Bone marrow (tissue), 2 donors: ENCODE data around the gene SEC24A.
"Not testable (repeated sequence)": the region's sequence is repeated elsewhere in the genome, so short reads cannot be mapped to it uniquely, and the experiment has no call there.

Experiments
- DNase-seq, 2 donors: peaks; one replicate each; lab custom pipeline; 2025; lab: John Stamatoyannopoulos, UW

The SEC24A gene

GRCh38 chr5:134648425-134649162 lies at the start of gene SEC24A:
TSS of gene SEC24A (plus strand) at chr5:134648785. CDS start at chr5:134649077, 292 bp downstream.
- peak; percentile 75 to 82 for DNase-seq

GRCh38 chr5:134599820-134600219 lies 48.8 kb upstream of the SEC24A start:
- DNase-seq: not testable (repeated sequence)

- no peak for DNase-seq
Measured at GRCh38 chr5:134600600-134600999, 48.0 kb upstream of the SEC24A start.

GRCh38 chr5:134603059-134603458 lies 45.5 kb upstream of the SEC24A start:
- DNase-seq: no peak

GRCh38 chr5:134604908-134605307 lies 43.7 kb upstream of the SEC24A start:
- peak in 1 of 2 donors; percentile 3 for DNase-seq

- no peak for DNase-seq
Measured at GRCh38 chr5:134606726-134607125, 41.9 kb upstream of the SEC24A start.

- DNase-seq: no peak
Measured at GRCh38 chr5:134608555-134608954, 40.0 kb upstream of the SEC24A start.

- DNase-seq: no peak
Measured at GRCh38 chr5:134609232-134609851, 39.2 kb upstream of the SEC24A start.

- no peak for DNase-seq
Measured at GRCh38 chr5:134610725-134611124, 37.9 kb upstream of the SEC24A start.

- no peak for DNase-seq
Measured at GRCh38 chr5:134611515-134611914, 37.1 kb upstream of the SEC24A start.

GRCh38 chr5:134614450-134615085 lies 34.0 kb upstream of the SEC24A start:
- no peak for DNase-seq

GRCh38 chr5:134620634-134621033 lies 28.0 kb upstream of the SEC24A start:
- DNase-seq: no peak

- DNase-seq: no peak
Measured at GRCh38 chr5:134625559-134625958, 23.0 kb upstream of the SEC24A start.

GRCh38 chr5:134626369-134627014 lies 22.1 kb upstream of the SEC24A start:
- DNase-seq: no peak

GRCh38 chr5:134634227-134634626 lies 14.4 kb upstream of the SEC24A start:
- no peak for DNase-seq

GRCh38 chr5:134635366-134635765 lies 13.2 kb upstream of the SEC24A start:
- not testable (repeated sequence) for DNase-seq

- DNase-seq: no peak
Measured at GRCh38 chr5:134637116-134637721, 11.4 kb upstream of the SEC24A start.

- DNase-seq: no peak
Measured at GRCh38 chr5:134638760-134639201, 9.8 kb upstream of the SEC24A start.

GRCh38 chr5:134642931-134643530 lies 5.6 kb upstream of the SEC24A start:
- DNase-seq: no peak

- DNase-seq: peak in 1 of 2 donors; percentile 62
Measured at GRCh38 chr5:134647750-134648424, 698 bp upstream of the SEC24A start.
